ENCODE measurements around the gene LCNL1.

- TF ChIP-seq CTCF (IDR thresholded peaks at IDR 0.05; ENCODE audit: low read depth, low read length, poor library complexity, severe bottlenecking) (no peak), EZH2phosphoT487 (IDR thresholded peaks at IDR 0.05; ENCODE audit: borderline replicate concordance, low read length) (no peak)
Measured at GRCh38 chr9:137001857-137002645, 19.3 kb downstream of the LCNL1 start.

Data from DOHH2 (cell line).